Osteoblast (primary cell): Measurements from ENCODE around the gene PCDHA10. TPM values are rescaled to one million over a fixed set of nuclear protein-coding genes. Genes with fewer than 3 reads are reported as not detected.
"Not testable (repeated sequence)": the region's sequence is repeated elsewhere in the genome, so short reads cannot be mapped to it uniquely, and the experiment has no call there.

Experiments used
- DNase-seq: peaks from one replicate; pipeline ENCODE4 v3.0.0; 2011; ENCODE audit warnings: low spot score, mixed read lengths; ENCODE audit not compliant: insufficient read length; ENCODE audit errors: missing footprints
- H2AFZ ChIP-seq: 2 replicates; pipeline ENCODE4 v1.6.0; 2011; ENCODE audit warnings: mild to moderate bottlenecking, low read length
- H3K27ac ChIP-seq: 2 replicates; pipeline ENCODE4 v1.5.1; 2011; ENCODE audit warnings: mild to moderate bottlenecking, low read depth, low read length, moderate library complexity
- H3K27me3 ChIP-seq: 2 replicates; pipeline ENCODE4 v1.6.0; 2012; ENCODE audit warnings: mild to moderate bottlenecking, control low read depth, inconsistent platforms, low read length, moderate library complexity; ENCODE audit not compliant: insufficient read depth
- H3K36me3 ChIP-seq: 2 replicates; pipeline ENCODE4 v1.5.1; 2011; ENCODE audit warnings: mild to moderate bottlenecking, low read length, control low read depth, moderate library complexity; ENCODE audit not compliant: insufficient read depth
- H3K4me1 ChIP-seq: 2 replicates; pipeline ENCODE4 v1.5.1; 2011; ENCODE audit warnings: mild to moderate bottlenecking, low read length, control low read depth, moderate library complexity; ENCODE audit not compliant: insufficient read depth
- H3K4me2 ChIP-seq: 2 replicates; pipeline ENCODE4 v1.6.0; 2011; ENCODE audit warnings: mild to moderate bottlenecking, low read length; ENCODE audit not compliant: insufficient read depth
- H3K4me3 ChIP-seq: fragments of 200-600 bp; sonication (generic); 3 replicates; pipeline ENCODE4 v1.5.1; 2012; ENCODE audit warnings: mild to moderate bottlenecking, low read length, inconsistent platforms; ENCODE audit not compliant: insufficient read depth
- H3K79me2 ChIP-seq: 2 replicates; pipeline ENCODE4 v1.6.0; 2012; ENCODE audit warnings: mild to moderate bottlenecking, low read length, control low read depth, inconsistent platforms; ENCODE audit not compliant: insufficient read depth
- H3K9me3 ChIP-seq: 2 replicates; pipeline ENCODE4 v1.5.1; 2011; ENCODE audit warnings: low read depth, low read length, control low read depth
- H4K20me1 ChIP-seq: 2 replicates; pipeline ENCODE4 v1.6.0; 2012; ENCODE audit warnings: mild to moderate bottlenecking, low read length, control low read depth; ENCODE audit not compliant: insufficient read depth
- total RNA-seq: library from RNA; depleted of rRNA; stranded (reverse); fragments of >200 nt; gene quantifications from 2 replicates; pipeline ENCODE4 v1.2.3, GENCODE V29; 2012
- TF ChIP-seq, protein P1 (sequence below): IDR thresholded peaks from 2 replicates; pipeline ENCODE4 v1.5.1; 2011; ENCODE audit warnings: mild to moderate bottlenecking, low read depth, low read length, moderate library complexity; ENCODE audit errors: extremely low read depth

Gene PCDHA10
- total RNA-seq, 1 donor: 0.36 TPM

DNA sequence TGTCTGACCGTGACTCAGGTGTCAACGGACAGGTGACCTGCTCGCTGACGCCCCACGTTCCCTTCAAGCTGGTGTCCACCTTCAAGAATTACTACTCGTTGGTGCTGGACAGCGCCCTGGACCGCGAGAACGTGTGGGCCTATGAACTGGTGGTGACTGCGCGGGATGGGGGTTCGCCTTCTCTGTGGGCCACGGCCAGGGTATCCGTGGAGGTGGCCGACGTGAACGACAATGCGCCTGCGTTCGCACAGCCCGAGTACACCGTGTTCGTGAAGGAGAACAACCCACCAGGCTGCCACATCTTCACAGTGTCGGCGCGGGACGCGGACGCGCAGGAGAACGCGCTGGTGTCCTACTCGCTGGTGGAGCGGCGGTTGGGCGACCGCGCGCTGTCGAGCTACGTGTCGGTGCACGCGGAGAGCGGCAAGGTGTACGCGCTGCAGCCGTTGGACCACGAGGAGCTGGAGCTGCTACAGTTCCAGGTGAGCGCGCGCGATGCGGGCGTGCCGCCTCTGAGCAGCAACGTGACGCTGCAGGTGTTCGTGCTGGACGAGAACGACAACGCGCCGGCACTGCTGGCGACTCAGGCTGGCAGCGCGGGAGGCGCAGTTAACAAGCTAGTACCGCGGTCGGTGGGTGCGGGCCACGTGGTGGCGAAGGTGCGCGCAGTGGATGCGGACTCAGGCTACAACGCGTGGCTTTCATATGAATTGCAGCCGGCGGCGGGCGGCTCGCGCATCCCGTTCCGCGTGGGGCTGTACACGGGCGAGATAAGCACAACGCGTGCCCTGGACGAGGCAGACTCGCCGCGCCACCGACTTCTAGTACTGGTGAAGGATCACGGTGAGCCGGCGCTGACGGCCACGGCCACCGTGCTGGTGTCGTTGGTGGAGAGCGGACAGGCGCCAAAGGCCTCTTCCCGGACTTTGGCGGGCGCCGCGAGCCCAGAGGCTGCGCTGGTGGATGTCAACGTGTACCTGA is 14.8 kb downstream of the PCDHA10 start:
- DNase-seq: no peak
- no peaks in the 10 kb centered on the region for H3K36me3 ChIP-seq
- no peak overlapping the region for H3K27ac ChIP-seq
- no peaks in the 10 kb centered on the region for H4K20me1 ChIP-seq
- no peaks in the 10 kb centered on the region for H3K9me3 ChIP-seq
- no peak overlapping the region for H3K4me2 ChIP-seq
- H2AFZ ChIP-seq: no peak overlapping the region
- no peaks in the 10 kb centered on the region for H3K27me3 ChIP-seq
- no peak overlapping the region for H3K4me3 ChIP-seq
- TF ChIP-seq, protein P1, sequence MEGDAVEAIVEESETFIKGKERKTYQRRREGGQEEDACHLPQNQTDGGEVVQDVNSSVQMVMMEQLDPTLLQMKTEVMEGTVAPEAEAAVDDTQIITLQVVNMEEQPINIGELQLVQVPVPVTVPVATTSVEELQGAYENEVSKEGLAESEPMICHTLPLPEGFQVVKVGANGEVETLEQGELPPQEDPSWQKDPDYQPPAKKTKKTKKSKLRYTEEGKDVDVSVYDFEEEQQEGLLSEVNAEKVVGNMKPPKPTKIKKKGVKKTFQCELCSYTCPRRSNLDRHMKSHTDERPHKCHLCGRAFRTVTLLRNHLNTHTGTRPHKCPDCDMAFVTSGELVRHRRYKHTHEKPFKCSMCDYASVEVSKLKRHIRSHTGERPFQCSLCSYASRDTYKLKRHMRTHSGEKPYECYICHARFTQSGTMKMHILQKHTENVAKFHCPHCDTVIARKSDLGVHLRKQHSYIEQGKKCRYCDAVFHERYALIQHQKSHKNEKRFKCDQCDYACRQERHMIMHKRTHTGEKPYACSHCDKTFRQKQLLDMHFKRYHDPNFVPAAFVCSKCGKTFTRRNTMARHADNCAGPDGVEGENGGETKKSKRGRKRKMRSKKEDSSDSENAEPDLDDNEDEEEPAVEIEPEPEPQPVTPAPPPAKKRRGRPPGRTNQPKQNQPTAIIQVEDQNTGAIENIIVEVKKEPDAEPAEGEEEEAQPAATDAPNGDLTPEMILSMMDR: no peak
- no peaks in the 10 kb centered on the region for H3K4me1 ChIP-seq
- H3K79me2 ChIP-seq: no peaks in the 10 kb centered on the region

DNA sequence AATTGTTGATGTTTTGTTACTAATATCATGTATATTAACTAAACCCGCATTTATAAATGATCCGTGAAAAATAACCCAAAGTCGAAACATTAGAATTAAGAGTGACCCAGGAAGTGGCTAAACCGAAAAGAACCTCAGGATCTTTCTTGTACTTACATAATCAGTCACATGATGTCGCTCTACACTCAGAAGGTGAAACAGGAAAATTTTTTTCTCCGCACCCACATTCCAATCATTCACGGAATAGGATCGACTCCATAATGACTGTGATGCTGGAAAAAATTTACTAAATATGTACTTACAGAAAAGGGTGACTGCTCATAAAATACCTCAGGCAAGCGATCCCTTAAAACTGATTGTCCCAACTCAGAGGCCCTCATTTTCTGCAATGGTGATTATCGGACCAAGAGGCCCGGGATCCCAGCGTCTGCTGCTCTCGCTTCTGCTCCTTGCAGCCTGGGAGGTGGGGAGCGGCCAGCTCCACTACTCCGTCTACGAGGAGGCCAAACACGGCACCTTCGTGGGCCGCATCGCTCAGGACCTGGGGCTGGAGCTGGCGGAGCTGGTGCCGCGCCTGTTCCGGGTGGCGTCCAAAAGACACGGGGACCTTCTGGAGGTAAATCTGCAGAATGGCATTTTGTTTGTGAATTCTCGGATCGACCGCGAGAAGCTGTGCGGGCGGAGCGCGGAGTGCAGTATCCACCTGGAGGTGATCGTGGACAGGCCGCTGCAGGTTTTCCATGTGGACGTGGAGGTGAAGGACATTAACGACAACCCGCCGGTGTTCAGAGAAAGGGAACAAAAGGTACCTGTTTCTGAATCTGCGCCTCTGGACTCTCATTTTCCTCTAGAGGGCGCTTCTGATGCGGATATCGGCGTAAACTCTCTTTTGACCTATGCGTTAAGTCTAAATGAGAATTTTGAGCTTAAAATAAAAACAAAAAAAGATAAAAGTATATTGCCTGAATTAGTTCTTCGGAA is 19.7 kb downstream of the PCDHA10 start, which contains the start of gene PCDHA12:
Gene PCDHA12 (plus strand): TSS at position 224 of the 981 bp plus-strand sequence. CDS start 165 bp downstream, at position 389.
- no peak within 1 kb of the TSS for H3K4me3 ChIP-seq
- TF ChIP-seq, protein P1: no peak
- H2AFZ ChIP-seq: no peak within 1 kb of the TSS
- no peaks in the 10 kb centered on the region for H3K4me1 ChIP-seq
- H3K27ac ChIP-seq: no peak within 1 kb of the TSS
- H3K79me2 ChIP-seq: no peaks in the 10 kb centered on the region
- H3K9me3 ChIP-seq: peaks cover 2% of the 10 kb centered on the region
- H3K4me2 ChIP-seq: no peak within 1 kb of the TSS
- H4K20me1 ChIP-seq: no peaks in the 10 kb centered on the region
- H3K36me3 ChIP-seq: no peaks in the 10 kb centered on the region
- H3K27me3 ChIP-seq: no peaks in the 10 kb centered on the region
- DNase-seq: no peak

DNA sequence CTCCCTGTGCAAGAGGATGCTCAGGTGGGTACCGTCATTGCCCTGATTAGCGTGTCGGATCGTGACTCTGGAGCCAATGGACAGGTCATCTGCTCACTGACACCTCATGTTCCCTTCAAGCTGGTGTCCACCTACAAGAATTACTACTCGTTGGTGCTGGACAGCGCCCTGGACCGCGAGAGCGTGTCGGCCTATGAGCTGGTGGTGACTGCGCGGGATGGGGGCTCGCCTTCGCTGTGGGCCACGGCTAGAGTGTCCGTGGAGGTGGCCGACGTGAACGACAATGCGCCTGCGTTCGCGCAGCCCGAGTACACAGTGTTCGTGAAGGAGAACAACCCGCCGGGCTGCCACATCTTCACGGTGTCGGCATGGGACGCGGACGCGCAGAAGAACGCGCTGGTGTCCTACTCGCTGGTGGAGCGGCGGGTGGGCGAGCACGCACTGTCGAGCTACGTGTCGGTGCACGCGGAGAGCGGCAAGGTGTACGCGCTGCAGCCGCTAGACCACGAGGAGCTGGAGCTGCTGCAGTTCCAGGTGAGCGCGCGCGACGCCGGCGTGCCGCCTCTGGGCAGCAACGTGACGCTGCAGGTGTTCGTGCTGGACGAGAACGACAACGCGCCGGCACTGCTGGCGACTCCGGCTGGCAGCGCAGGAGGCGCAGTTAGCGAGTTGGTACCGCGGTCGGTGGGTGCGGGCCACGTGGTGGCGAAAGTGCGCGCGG is 21.0 kb downstream of the PCDHA10 start:
- not testable (repeated sequence) for H3K9me3 ChIP-seq, H3K4me1 ChIP-seq, DNase-seq, H3K36me3 ChIP-seq, H3K27me3 ChIP-seq, H3K27ac ChIP-seq, H3K4me2 ChIP-seq, H2AFZ ChIP-seq, H4K20me1 ChIP-seq, H3K4me3 ChIP-seq, H3K79me2 ChIP-seq

DNA sequence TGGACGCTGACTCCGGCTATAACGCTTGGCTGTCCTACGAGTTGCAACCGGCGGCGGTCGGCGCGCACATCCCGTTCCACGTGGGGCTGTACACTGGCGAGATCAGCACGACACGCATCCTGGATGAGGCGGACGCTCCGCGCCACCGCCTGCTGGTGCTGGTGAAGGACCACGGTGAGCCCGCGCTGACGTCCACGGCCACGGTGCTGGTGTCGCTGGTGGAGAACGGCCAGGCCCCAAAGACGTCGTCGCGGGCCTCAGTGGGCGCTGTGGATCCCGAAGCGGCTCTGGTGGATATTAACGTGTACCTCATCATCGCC is 21.5 kb downstream of the PCDHA10 start:
- Histone ChIP-seq H3K79me2 (no peaks in the 10 kb centered on the region), H3K4me1 (no peaks in the 10 kb centered on the region), H2AFZ (no peak overlapping the region), H3K4me3 (no peak overlapping the region), H3K9me3 (peaks cover 2% of the 10 kb centered on the region), H3K36me3 (no peaks in the 10 kb centered on the region), H4K20me1 (no peaks in the 10 kb centered on the region), H3K27ac (no peak overlapping the region), H3K4me2 (no peak overlapping the region), H3K27me3 (no peaks in the 10 kb centered on the region)
- no peak for DNase-seq
- TF ChIP-seq, protein P1: no peak
